ACC112 (cell line): ENCODE measurements around the gene FOXE3.

ENCODE experiments used
- H2AFZ ChIP-seq: fragments of 200-600 bp; sonication (generic); one replicate; pipeline ENCODE4 v1.6.0; 2017; ENCODE audit warnings: antibody characterized with exemption, low read length; ENCODE audit not compliant: unreplicated experiment
- H3K27ac ChIP-seq: fragments of 200-600 bp; sonication (generic); 2 replicates; pipeline ENCODE4 v1.5.1; 2014; ENCODE audit warnings: low read depth, mild to moderate bottlenecking, antibody characterized with exemption, low read length, moderate library complexity
- H3K27me3 ChIP-seq: fragments of 200-600 bp; sonication (generic); 2 replicates; pipeline ENCODE4 v1.6.1; 2014; ENCODE audit warnings: mild to moderate bottlenecking, antibody characterized with exemption, low read length, moderate library complexity, mixed read lengths; ENCODE audit not compliant: insufficient read depth
- H3K36me3 ChIP-seq: fragments of 200-600 bp; sonication (generic); 2 replicates; pipeline ENCODE4 v1.6.1; 2016; ENCODE audit warnings: mild to moderate bottlenecking, antibody characterized with exemption, low read length, moderate library complexity, mixed read lengths; ENCODE audit not compliant: insufficient read depth
- H3K4me1 ChIP-seq: fragments of 200-600 bp; sonication (generic); one replicate; pipeline ENCODE4 v1.6.1; 2016; ENCODE audit warnings: low read length, mixed read lengths; ENCODE audit not compliant: insufficient read depth, unreplicated experiment, control insufficient read depth
- H3K4me3 ChIP-seq: fragments of 200-600 bp; sonication (generic); 2 replicates; pipeline ENCODE4 v1.5.1; 2014; ENCODE audit warnings: mild to moderate bottlenecking, low read depth, low read length
- H3K79me2 ChIP-seq: fragments of 200-600 bp; sonication (generic); one replicate; pipeline ENCODE4 v1.6.0; 2016; ENCODE audit warnings: low read length; ENCODE audit not compliant: control insufficient read depth, unreplicated experiment, insufficient read depth

The FOXE3 gene

DNA sequence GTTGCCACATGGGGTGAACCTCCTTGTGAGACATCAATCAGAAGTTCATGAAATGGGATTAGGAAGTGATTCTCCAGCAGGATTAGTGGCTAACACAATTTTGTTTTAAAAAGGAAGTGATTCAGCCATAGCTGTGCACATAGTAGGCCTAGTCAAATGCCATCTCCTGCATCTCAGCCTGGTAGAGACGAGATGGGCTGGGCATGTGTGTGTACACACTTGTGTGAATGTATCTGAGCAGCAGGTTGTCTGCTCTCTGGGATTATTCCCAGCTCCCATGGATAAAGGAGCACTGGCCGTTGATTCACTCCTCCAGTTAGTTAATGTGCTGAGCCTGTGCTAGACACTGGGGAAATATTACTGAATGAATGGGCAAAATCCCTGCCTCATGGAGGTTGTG is 2.0 kb downstream of the FOXE3 start:
- no peak overlapping the region for H2AFZ ChIP-seq
- no peaks in the 10 kb centered on the region for H3K4me1 ChIP-seq
- H3K27me3 ChIP-seq = peaks cover 44% of the 10 kb centered on the region
- H3K27ac ChIP-seq = no peak overlapping the region
- no peak overlapping the region for H3K4me3 ChIP-seq
- no peaks in the 10 kb centered on the region for H3K36me3 ChIP-seq
- H3K79me2 ChIP-seq = no peaks in the 10 kb centered on the region

DNA sequence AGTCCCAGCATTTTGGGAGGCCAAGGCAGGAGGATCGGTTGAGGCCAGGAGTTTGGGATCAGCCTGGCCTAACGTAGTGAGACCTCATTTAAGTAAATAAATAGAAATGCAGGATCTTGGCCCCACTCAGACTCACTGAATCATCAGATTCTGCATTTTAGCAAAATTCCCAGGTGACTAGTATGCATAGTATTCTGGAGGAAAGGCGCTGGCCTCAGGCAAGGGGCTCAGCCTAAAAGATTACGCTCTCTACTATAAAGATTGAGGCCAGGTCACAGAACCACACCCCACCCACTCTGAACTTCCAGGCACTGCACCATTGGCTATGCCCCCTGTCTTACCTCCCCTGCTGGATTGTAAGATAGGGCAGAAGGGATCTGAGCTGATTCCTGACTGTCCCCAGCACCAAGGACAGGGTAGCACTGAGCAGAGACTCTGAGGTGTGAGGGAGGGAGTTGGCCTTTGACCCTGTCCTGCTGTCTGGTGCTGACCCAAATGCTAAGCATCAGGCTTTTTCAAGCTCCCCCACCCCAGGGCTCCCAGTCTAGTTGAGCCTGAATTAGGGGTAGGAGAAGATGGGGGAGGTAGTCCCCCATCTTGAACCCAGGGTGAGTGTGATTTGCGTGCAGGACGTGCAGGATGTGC is 2.7 kb downstream of the FOXE3 start:
- H2AFZ ChIP-seq = no peak overlapping the region
- no peaks in the 10 kb centered on the region for H3K36me3 ChIP-seq
- no peaks in the 10 kb centered on the region for H3K79me2 ChIP-seq
- H3K4me1 ChIP-seq = no peaks in the 10 kb centered on the region
- H3K27ac ChIP-seq = no peak overlapping the region
- peaks cover 44% of the 10 kb centered on the region for H3K27me3 ChIP-seq
- H3K4me3 ChIP-seq = no peak overlapping the region

- peaks cover 27% of the 10 kb centered on the region for H3K27me3 ChIP-seq
- no peak overlapping the region for H2AFZ ChIP-seq
- H3K79me2 ChIP-seq = no peaks in the 10 kb centered on the region
- H3K4me3 ChIP-seq = no peak overlapping the region
- H3K36me3 ChIP-seq = no peaks in the 10 kb centered on the region
- H3K27ac ChIP-seq = no peak overlapping the region
- H3K4me1 ChIP-seq = no peaks in the 10 kb centered on the region
These were observed 4.5 kb downstream of the FOXE3 start for GRCh38 chr1:47420547-47420946.

GRCh38 chr1:47423872-47424271 is 7.8 kb downstream of the FOXE3 start:
- H3K4me3 ChIP-seq = no peak overlapping the region
- no peak overlapping the region for H2AFZ ChIP-seq
- no peaks in the 10 kb centered on the region for H3K4me1 ChIP-seq
- no peak overlapping the region for H3K27ac ChIP-seq
- 0 out of 2 replicates have a peak, but pooled peaks cover 3% of the 10 kb centered on the region for H3K27me3 ChIP-seq
- no peaks in the 10 kb centered on the region for H3K79me2 ChIP-seq
- no peaks in the 10 kb centered on the region for H3K36me3 ChIP-seq

- Histone ChIP-seq H2AFZ (no peak overlapping the region), H3K4me3 (no peak overlapping the region), H3K79me2 (no peaks in the 10 kb centered on the region), H3K36me3 (no peaks in the 10 kb centered on the region), H3K4me1 (no peaks in the 10 kb centered on the region), H3K27me3 (0 out of 2 replicates have a peak, but pooled peaks cover under 1% of the 10 kb centered on the region), H3K27ac (no peak overlapping the region)
These were observed 8.4 kb downstream of the FOXE3 start for GRCh38 chr1:47424336-47424982.

DNA sequence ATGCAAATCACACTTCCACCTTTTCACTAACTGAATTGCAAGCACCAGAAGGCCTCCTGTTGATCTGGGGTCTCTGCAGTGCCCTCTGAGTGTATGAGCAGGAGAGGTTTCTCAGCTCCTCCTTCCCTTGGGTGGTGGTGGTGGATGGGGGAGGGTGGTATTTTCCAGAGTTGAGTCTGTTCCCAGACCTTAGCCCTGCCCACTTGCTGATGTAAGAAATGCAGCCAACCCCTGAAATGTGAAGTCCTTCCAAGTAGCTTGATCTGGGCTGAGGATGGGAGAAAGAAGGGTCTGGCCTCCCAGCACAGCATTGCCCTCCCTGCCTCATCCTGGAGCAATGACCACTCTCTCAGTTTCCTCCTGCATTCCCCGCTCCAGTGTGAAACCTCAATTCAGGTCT is 15.4 kb downstream of the FOXE3 start:
- Histone ChIP-seq H3K4me3 (no peak overlapping the region), H3K4me1 (peaks cover 20% of the 10 kb centered on the region), H3K36me3 (no peaks in the 10 kb centered on the region), H3K27me3 (no peaks in the 10 kb centered on the region), H2AFZ (no peak overlapping the region), H3K27ac (no peak overlapping the region), H3K79me2 (no peaks in the 10 kb centered on the region)

DNA sequence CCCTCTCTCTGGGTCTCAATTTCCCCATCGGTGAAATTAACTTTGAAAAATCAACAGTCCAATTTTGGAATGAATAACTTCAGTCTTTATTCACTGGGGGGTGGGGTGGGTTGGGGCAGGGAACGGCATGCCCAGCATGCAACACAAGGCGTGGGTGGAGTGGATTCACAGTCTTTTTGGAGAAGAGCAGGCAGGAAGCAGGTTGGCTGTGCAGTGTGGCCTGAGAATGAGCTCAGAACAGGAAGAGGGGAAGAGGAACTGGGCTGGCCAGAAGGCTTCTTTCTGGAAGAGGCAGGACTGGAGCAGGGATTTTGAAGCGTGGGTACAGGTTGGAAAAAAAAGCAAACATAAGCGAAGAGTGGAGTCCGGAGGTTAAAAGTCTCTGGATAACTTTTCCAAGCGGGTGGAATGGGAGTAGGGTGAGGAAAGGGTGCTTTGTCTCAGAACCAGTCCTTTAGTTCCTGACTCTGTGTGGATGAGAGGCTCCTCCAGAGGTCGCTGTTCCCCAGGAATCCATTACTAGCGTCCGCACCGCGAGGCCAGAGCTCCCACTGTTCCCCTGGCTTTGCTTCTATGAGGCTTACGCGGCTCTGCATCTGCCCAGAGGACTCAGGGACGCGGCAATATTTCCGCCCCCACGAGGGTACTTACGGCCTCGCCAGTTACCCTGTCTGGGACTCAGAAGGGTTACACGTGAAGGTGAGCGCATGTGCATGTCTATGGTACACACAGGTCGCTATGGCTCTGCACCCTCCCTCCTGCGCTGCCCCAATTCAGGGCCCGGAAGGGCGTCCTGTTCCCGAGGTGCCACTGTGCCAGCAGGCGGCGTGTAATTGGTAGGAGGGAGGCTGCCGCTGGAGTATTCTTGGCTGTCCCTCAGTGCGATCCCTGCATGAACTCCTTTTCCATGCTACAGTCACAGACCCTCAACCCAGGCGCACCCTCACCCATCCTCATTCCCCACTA is 16.3 kb downstream of the FOXE3 start:
- peak overlapping the region; percentile 16; the same call in 1 of the 2 replicates for H3K27ac ChIP-seq
- H3K36me3 ChIP-seq = no peaks in the 10 kb centered on the region
- H3K27me3 ChIP-seq = no peaks in the 10 kb centered on the region
- peaks cover 20% of the 10 kb centered on the region for H3K4me1 ChIP-seq
- H3K79me2 ChIP-seq = no peaks in the 10 kb centered on the region
- peak overlapping the region; percentile 55 for H2AFZ ChIP-seq
- peak overlapping the region; percentile 55 for H3K4me3 ChIP-seq

GRCh38 chr1:47433037-47433421 is 16.9 kb downstream of the FOXE3 start:
- Histone ChIP-seq H2AFZ (no peak overlapping the region), H3K27me3 (0 out of 2 replicates have a peak, but pooled peaks cover 1% of the 10 kb centered on the region), H3K36me3 (no peaks in the 10 kb centered on the region), H3K4me3 (peak overlapping the region; percentile 55; the same call in 1 of the 2 replicates), H3K27ac (no peak overlapping the region), H3K4me1 (peaks cover 20% of the 10 kb centered on the region), H3K79me2 (no peaks in the 10 kb centered on the region)

GRCh38 chr1:47433477-47434050 is 17.5 kb downstream of the FOXE3 start:
- Histone ChIP-seq H2AFZ (no peak overlapping the region), H3K79me2 (no peaks in the 10 kb centered on the region), H3K36me3 (no peaks in the 10 kb centered on the region), H3K4me1 (peaks cover 20% of the 10 kb centered on the region), H3K27ac (no peak overlapping the region), H3K27me3 (peaks cover 5% of the 10 kb centered on the region; the same call in 1 of the 2 replicates), H3K4me3 (no peak overlapping the region)

GRCh38 chr1:47434051-47434842 is 18.2 kb downstream of the FOXE3 start:
- Histone ChIP-seq H3K36me3 (no peaks in the 10 kb centered on the region), H3K4me3 (no peak overlapping the region), H2AFZ (no peak overlapping the region), H3K27me3 (peaks cover 12% of the 10 kb centered on the region), H3K27ac (no peak overlapping the region), H3K4me1 (peaks cover 20% of the 10 kb centered on the region), H3K79me2 (no peaks in the 10 kb centered on the region)
